NT2/D1 (cell line): ENCODE data around the gene ATP5MC3.

Experiments used
- SUZ12 ChIP-seq: IDR thresholded peaks from 2 replicates; pipeline ENCODE4 v1.6.1; 2011; ENCODE audit not compliant: insufficient read length, insufficient read depth; ENCODE audit errors: extremely low read depth
- YY1 ChIP-seq: IDR thresholded peaks from 2 replicates; pipeline ENCODE4 v1.6.1; 2011; ENCODE audit not compliant: insufficient read length, insufficient read depth
- ZNF274 ChIP-seq: IDR thresholded peaks from 2 replicates; pipeline ENCODE4 v1.6.1; 2011; ENCODE audit warnings: mild to moderate bottlenecking, low read depth, low read length

- TF ChIP-seq ZNF274: no peak
- TF ChIP-seq YY1: no peak
- TF ChIP-seq SUZ12: no peak
Measured at GRCh38 chr2:175151791-175152190, 29.7 kb downstream of the ATP5MC3 start.
